ENCODE measurements around the gene GP1BA.
A peak's percentile ranks its signal among the peaks of the same experiment; 100 is the strongest.
"Not testable (repeated sequence)": the region's sequence is repeated elsewhere in the genome, so short reads cannot be mapped to it uniquely, and the experiment has no call there.

The GP1BA gene

GRCh38 chr17:4903051-4903818, 28.8 kb upstream of the GP1BA start, which contains the start of gene CHRNE:
Gene CHRNE (minus strand): TSS chr17:4903098. CDS start chr17:4903063, 35 bp downstream.
- no peak within 1 kb of the TSS for H3K27ac ChIP-seq (ENCODE audit: low read depth, low read length)
- no peak within 1 kb of the TSS for H3K4me3 ChIP-seq (ENCODE audit: low read depth in 1 of 2, low read length in 2 of 2)
- no peak within 1 kb of the TSS for H3K9ac ChIP-seq (ENCODE audit: low read length)
- H3K4me1 ChIP-seq (ENCODE audit: insufficient read depth, low read length) = peaks cover 11% of the 10 kb centered on the region
- peaks cover 11 to 35% of the 10 kb centered on the region in 2 donors for H3K27me3 ChIP-seq (ENCODE audit: control insufficient read depth in 1 of 2, insufficient read depth in 2 of 2, low read length in 2 of 2)
- no peaks in the 10 kb centered on the region for H3K9me3 ChIP-seq (ENCODE audit: low read length)
- H3K36me3 ChIP-seq (ENCODE audit: insufficient read depth, low read length) = no peaks in the 10 kb centered on the region

GRCh38 chr17:4906642-4907041, 25.4 kb upstream of the GP1BA start:
- not testable (repeated sequence) for H3K36me3 ChIP-seq (ENCODE audit: insufficient read depth, low read length); H3K9me3 ChIP-seq (ENCODE audit: low read length)

GRCh38 chr17:4908301-4908700, 23.8 kb upstream of the GP1BA start:
- H3K27ac ChIP-seq (ENCODE audit: low read depth, low read length) = no peak overlapping the region
- no peak overlapping the region for H3K4me3 ChIP-seq (ENCODE audit: low read depth in 1 of 2, low read length in 2 of 2)
- H3K4me1 ChIP-seq (ENCODE audit: insufficient read depth, low read length) = peaks cover 14% of the 10 kb centered on the region
- no peaks in the 10 kb centered on the region for H3K9me3 ChIP-seq (ENCODE audit: low read length)
- no peaks in the 10 kb centered on the region for H3K36me3 ChIP-seq (ENCODE audit: insufficient read depth, low read length)
- peaks cover 0 to 5% of the 10 kb centered on the region in 2 donors for H3K27me3 ChIP-seq (ENCODE audit: control insufficient read depth in 1 of 2, insufficient read depth in 2 of 2, low read length in 2 of 2)
- no peak overlapping the region for H3K9ac ChIP-seq (ENCODE audit: low read length)

More at GRCh38 chr17:4906642-4907041, 25.4 kb upstream of the GP1BA start:
- H3K9ac ChIP-seq (ENCODE audit: low read length); H3K27ac ChIP-seq (ENCODE audit: low read depth, low read length); H3K4me3 ChIP-seq (ENCODE audit: low read depth in 1 of 2, low read length in 2 of 2); H3K27me3 ChIP-seq (ENCODE audit: control insufficient read depth in 1 of 2, insufficient read depth in 2 of 2, low read length in 2 of 2): not testable (repeated sequence)
- H3K4me1 ChIP-seq (ENCODE audit: insufficient read depth, low read length) = peaks cover 14% of the 10 kb centered on the region

- Histone ChIP-seq H3K27me3 (ENCODE audit: control insufficient read depth in 1 of 2, insufficient read depth in 2 of 2, low read length in 2 of 2) (peaks cover 0 to 4% of the 10 kb centered on the region in 2 donors), H3K9me3 (ENCODE audit: low read length) (no peaks in the 10 kb centered on the region), H3K9ac (ENCODE audit: low read length) (peak overlapping the region; percentile 14), H3K4me3 (ENCODE audit: low read depth in 1 of 2, low read length in 2 of 2) (no peak overlapping the region), H3K36me3 (ENCODE audit: insufficient read depth, low read length) (no peaks in the 10 kb centered on the region), H3K27ac (ENCODE audit: low read depth, low read length) (no peak overlapping the region), H3K4me1 (ENCODE audit: insufficient read depth, low read length) (peaks cover 14% of the 10 kb centered on the region)
Observed at GRCh38 chr17:4908711-4909496, 23.2 kb upstream of the GP1BA start.

- Histone ChIP-seq H3K4me3 (ENCODE audit: low read depth in 1 of 2, low read length in 2 of 2) (no peak overlapping the region), H3K9me3 (ENCODE audit: low read length) (no peaks in the 10 kb centered on the region), H3K9ac (ENCODE audit: low read length) (no peak overlapping the region), H3K36me3 (ENCODE audit: insufficient read depth, low read length) (no peaks in the 10 kb centered on the region), H3K4me1 (ENCODE audit: insufficient read depth, low read length) (peaks cover 8% of the 10 kb centered on the region), H3K27me3 (ENCODE audit: control insufficient read depth in 1 of 2, insufficient read depth in 2 of 2, low read length in 2 of 2) (no peaks in the 10 kb centered on the region), H3K27ac (ENCODE audit: low read depth, low read length) (no peak overlapping the region)
Observed at GRCh38 chr17:4913994-4914393, 18.1 kb upstream of the GP1BA start.

GRCh38 chr17:4914551-4914950, 17.5 kb upstream of the GP1BA start:
- not testable (repeated sequence) for H3K4me3 ChIP-seq (ENCODE audit: low read depth in 1 of 2, low read length in 2 of 2); H3K9me3 ChIP-seq (ENCODE audit: low read length); H3K27ac ChIP-seq (ENCODE audit: low read depth, low read length); H3K27me3 ChIP-seq (ENCODE audit: control insufficient read depth in 1 of 2, insufficient read depth in 2 of 2, low read length in 2 of 2); H3K4me1 ChIP-seq (ENCODE audit: insufficient read depth, low read length); H3K9ac ChIP-seq (ENCODE audit: low read length); H3K36me3 ChIP-seq (ENCODE audit: insufficient read depth, low read length)

- H3K9me3 ChIP-seq (ENCODE audit: low read length) = no peaks in the 10 kb centered on the region
- no peak overlapping the region for H3K4me3 ChIP-seq (ENCODE audit: low read depth in 1 of 2, low read length in 2 of 2)
- no peaks in the 10 kb centered on the region for H3K4me1 ChIP-seq (ENCODE audit: insufficient read depth, low read length)
- no peak overlapping the region for H3K9ac ChIP-seq (ENCODE audit: low read length)
- H3K27ac ChIP-seq (ENCODE audit: low read depth, low read length) = no peak overlapping the region
- no peaks in the 10 kb centered on the region for H3K36me3 ChIP-seq (ENCODE audit: insufficient read depth, low read length)
- H3K27me3 ChIP-seq (ENCODE audit: control insufficient read depth in 1 of 2, insufficient read depth in 2 of 2, low read length in 2 of 2) = no peaks in the 10 kb centered on the region
Observed at GRCh38 chr17:4919511-4920047, 12.5 kb upstream of the GP1BA start.

GRCh38 chr17:4920351-4921048, 11.6 kb upstream of the GP1BA start:
- Histone ChIP-seq H3K27ac (ENCODE audit: low read depth, low read length) (no peak overlapping the region), H3K9ac (ENCODE audit: low read length) (no peak overlapping the region)

GRCh38 chr17:4921320-4921719, 10.8 kb upstream of the GP1BA start:
- Histone ChIP-seq H3K27me3 (ENCODE audit: control insufficient read depth in 1 of 2, insufficient read depth in 2 of 2, low read length in 2 of 2) (no peaks in the 10 kb centered on the region), H3K9ac (ENCODE audit: low read length) (no peak overlapping the region), H3K27ac (ENCODE audit: low read depth, low read length) (no peak overlapping the region), H3K4me1 (ENCODE audit: insufficient read depth, low read length) (no peaks in the 10 kb centered on the region), H3K36me3 (ENCODE audit: insufficient read depth, low read length) (no peaks in the 10 kb centered on the region), H3K9me3 (ENCODE audit: low read length) (no peaks in the 10 kb centered on the region), H3K4me3 (ENCODE audit: low read depth in 1 of 2, low read length in 2 of 2) (no peak overlapping the region)

More at GRCh38 chr17:4920351-4921048, 11.6 kb upstream of the GP1BA start:
- Histone ChIP-seq H3K9me3 (ENCODE audit: low read length) (no peaks in the 10 kb centered on the region), H3K4me1 (ENCODE audit: insufficient read depth, low read length) (no peaks in the 10 kb centered on the region), H3K36me3 (ENCODE audit: insufficient read depth, low read length) (no peaks in the 10 kb centered on the region), H3K4me3 (ENCODE audit: low read depth in 1 of 2, low read length in 2 of 2) (no peak overlapping the region), H3K27me3 (ENCODE audit: control insufficient read depth in 1 of 2, insufficient read depth in 2 of 2, low read length in 2 of 2) (no peaks in the 10 kb centered on the region)

- H3K27ac ChIP-seq (ENCODE audit: low read depth, low read length); H3K9ac ChIP-seq (ENCODE audit: low read length); H3K4me1 ChIP-seq (ENCODE audit: insufficient read depth, low read length); H3K36me3 ChIP-seq (ENCODE audit: insufficient read depth, low read length); H3K4me3 ChIP-seq (ENCODE audit: low read depth in 1 of 2, low read length in 2 of 2); H3K9me3 ChIP-seq (ENCODE audit: low read length); H3K27me3 ChIP-seq (ENCODE audit: control insufficient read depth in 1 of 2, insufficient read depth in 2 of 2, low read length in 2 of 2): not testable (repeated sequence)
Observed at GRCh38 chr17:4926577-4927335, 5.3 kb upstream of the GP1BA start.
